IMR-90 (cell line): ENCODE measurements around the gene COL5A1. TPM values are rescaled to one million over a fixed set of nuclear protein-coding genes. Genes with fewer than 3 reads are reported as not detected.

Experiments used
- ATAC-seq: fragments of 200-7000 bp; cut with Tn5 transposase; 2 replicates; pipeline ENCODE4 v1.9.1; 2020; ENCODE audit warnings: low read depth, mild to moderate bottlenecking, moderate library complexity
- BruUV-seq: library from RNA; stranded (reverse); fragments of 400-500 nt; replicated peaks from 2 replicates; lab custom pipeline; 2021; lab: Mats Ljungman, UMichigan
- CTCF ChIA-PET: fragments of 300-600 bp; formaldehyde crosslinking; extraction: SDS; loops from one replicate; lab custom pipeline; 2021; ENCODE audit warnings: antibody characterized with exemption; lab: Yijun Ruan, JAX
- POLR2A ChIA-PET: fragments of 300-600 bp; sonication (Branson Sonifier 250); formaldehyde crosslinking; loops from one replicate; lab custom pipeline; 2022; ENCODE audit warnings: antibody characterized with exemption; ENCODE audit not compliant: unreplicated experiment; lab: Charles Lee
- DNase-seq: peaks from one replicate; pipeline ENCODE4 v3.0.0; 2013
- H2AFZ ChIP-seq: replicated peaks from 2 replicates; pipeline ENCODE3; 2013; ENCODE audit warnings: low read length, mild to moderate bottlenecking; ENCODE audit not compliant: poor library complexity
- H2AK5ac ChIP-seq: 2 replicates; pipeline ENCODE4 v1.6.1; 2013; ENCODE audit warnings: low read depth, low read length, inconsistent platforms
- H2AK9ac ChIP-seq: replicated peaks from 2 replicates; pipeline ENCODE3; 2013; ENCODE audit warnings: mild to moderate bottlenecking, low read depth, low read length, moderate library complexity; ENCODE audit not compliant: poor library complexity
- H2BK120ac ChIP-seq: 2 replicates; pipeline ENCODE4 v1.6.1; 2013; ENCODE audit warnings: low read depth, low read length, inconsistent platforms
- H2BK15ac ChIP-seq: 3 replicates; pipeline ENCODE4 v1.6.1; 2013; ENCODE audit warnings: low read depth, low read length, inconsistent platforms
- H2BK20ac ChIP-seq: 2 replicates; pipeline ENCODE4 v1.6.1; 2013; ENCODE audit warnings: low read depth, mild to moderate bottlenecking, inconsistent platforms, low read length, moderate library complexity
- H2BK5ac ChIP-seq: 2 replicates; pipeline ENCODE4 v1.6.1; 2013; ENCODE audit warnings: mild to moderate bottlenecking, low read depth, low read length, inconsistent platforms; ENCODE audit not compliant: poor library complexity, severe bottlenecking
- H3K14ac ChIP-seq: replicated peaks from 2 replicates; pipeline ENCODE4 v1.6.1; 2013; ENCODE audit warnings: low read depth, low read length, inconsistent platforms
- H3K18ac ChIP-seq: 2 replicates; pipeline ENCODE4 v1.6.1; 2013; ENCODE audit warnings: low read depth, low read length, control low read depth
- H3K23ac ChIP-seq: 2 replicates; pipeline ENCODE4 v1.6.1; 2013; ENCODE audit warnings: low read depth, low read length, inconsistent platforms
- H3K27ac ChIP-seq: 2 replicates; pipeline ENCODE4 v1.5.1; 2013; ENCODE audit warnings: mild to moderate bottlenecking, control low read depth, low read length; ENCODE audit not compliant: insufficient read depth
- H3K27me3 ChIP-seq: 2 replicates; pipeline ENCODE4 v1.6.1; 2013; ENCODE audit warnings: low read length; ENCODE audit not compliant: control insufficient read depth, insufficient read depth
- H3K36me3 ChIP-seq: 2 replicates; pipeline ENCODE4 v1.6.1; 2013; ENCODE audit warnings: low read length, mixed read lengths; ENCODE audit not compliant: control insufficient read depth, insufficient read depth
- H3K4ac ChIP-seq: 2 replicates; pipeline ENCODE4 v1.6.1; 2013; ENCODE audit warnings: low read depth, low read length, inconsistent platforms
- H3K4me1 ChIP-seq: 2 replicates; pipeline ENCODE4 v1.6.1; 2013; ENCODE audit warnings: low read length, mixed read lengths; ENCODE audit not compliant: control insufficient read depth, insufficient read depth
- H3K4me2 ChIP-seq: 2 replicates; pipeline ENCODE4 v1.6.1; 2013; ENCODE audit warnings: low read depth, mild to moderate bottlenecking, control low read depth, low read length, moderate library complexity
- H3K4me3 ChIP-seq: 2 replicates; pipeline ENCODE4 v1.5.1; 2013; ENCODE audit warnings: low read depth, mild to moderate bottlenecking, control low read depth, low read length, moderate library complexity; ENCODE audit not compliant: insufficient read depth
- H3K56ac ChIP-seq: 2 replicates; pipeline ENCODE4 v1.6.1; 2013; ENCODE audit warnings: low read length, inconsistent platforms; ENCODE audit not compliant: insufficient read depth; ENCODE audit errors: extremely low read depth
- H3K79me1 ChIP-seq, 2 experiments: 2 replicates each; pipeline ENCODE4 v1.6.1; 2013; ENCODE audit warnings: low read length in 2 of 2, inconsistent platforms in 1 of 2, low read depth in 1 of 2
- H3K9ac ChIP-seq: 2 replicates; pipeline ENCODE4 v1.6.1; 2013; ENCODE audit warnings: low read depth, low read length, control low read depth
- H3K9me1 ChIP-seq: 2 replicates; pipeline ENCODE4 v1.6.1; 2013; ENCODE audit warnings: low read length, inconsistent platforms; ENCODE audit not compliant: insufficient read depth
- H3K9me3 ChIP-seq: 2 replicates; pipeline ENCODE4 v1.6.1; 2013; ENCODE audit warnings: low read length; ENCODE audit not compliant: control insufficient read depth, insufficient read depth
- H4K20me1 ChIP-seq: 2 replicates; pipeline ENCODE4 v1.6.1; 2013; ENCODE audit warnings: low read length, inconsistent platforms; ENCODE audit not compliant: insufficient read depth
- H4K5ac ChIP-seq: 2 replicates; pipeline ENCODE4 v1.6.1; 2013; ENCODE audit warnings: mild to moderate bottlenecking, low read depth, low read length, control low read depth
- H4K8ac ChIP-seq, 2 experiments: 2 replicates each; pipeline ENCODE4 v1.6.1; 2013; ENCODE audit warnings: low read depth in 2 of 2, low read length in 2 of 2, control low read depth in 1 of 2, inconsistent platforms in 1 of 2
- H4K91ac ChIP-seq: 2 replicates; pipeline ENCODE4 v1.6.1; 2013; ENCODE audit warnings: low read depth, low read length, inconsistent platforms; ENCODE audit not compliant: insufficient read depth
- BHLHE40 ChIP-seq: fragments of 150-350 bp; IDR thresholded peaks from 2 replicates; pipeline ENCODE4 v1.6.1; 2016; ENCODE audit warnings: mild to moderate bottlenecking, low read depth, low read length
- CEBPB ChIP-seq: IDR thresholded peaks from 2 replicates; pipeline ENCODE4 v1.6.1; 2012; ENCODE audit warnings: low read depth, low read length, improper control_type of control experiment
- FOS ChIP-seq: fragments of 150-350 bp; IDR thresholded peaks from 2 replicates; pipeline ENCODE4 v1.6.1; 2016; ENCODE audit warnings: low read depth, low read length
- NFE2L2 ChIP-seq: fragments of 150-350 bp; IDR thresholded peaks from 2 replicates; pipeline ENCODE4 v1.6.1; 2016; ENCODE audit warnings: low read depth, mild to moderate bottlenecking, low read length
- POLR2A ChIP-seq: IDR thresholded peaks from 2 replicates; pipeline ENCODE4 v1.6.1; 2012; ENCODE audit warnings: mild to moderate bottlenecking, low read depth, low read length
- RCOR1 ChIP-seq: IDR thresholded peaks from 2 replicates; pipeline ENCODE4 v1.6.1; 2012; ENCODE audit warnings: mild to moderate bottlenecking, low read length, improper control_type of control experiment; ENCODE audit not compliant: insufficient replicate concordance
- RFX5 ChIP-seq: IDR thresholded peaks from 2 replicates; pipeline ENCODE4 v1.8.0; 2012; ENCODE audit warnings: low read depth, mild to moderate bottlenecking, low read length, moderate library complexity
- SMC3 ChIP-seq: fragments of 150-350 bp; IDR thresholded peaks from 2 replicates; pipeline ENCODE4 v1.6.1; 2016; ENCODE audit warnings: low read depth, mild to moderate bottlenecking, antibody characterized with exemption, low read length, moderate library complexity
- WGBS, 2 experiments: methylation state at CpG; one replicate each; pipeline versions ENCODE4 v1.1.5 to v1.1.7; 2013; ENCODE audit warnings: missing lambda C conversion rate in 2 of 2; ENCODE audit not compliant: insufficient read length in 1 of 2; ENCODE audit errors: extremely low coverage in 2 of 2; 5-methylcytosine and 5-hydroxymethylcytosine counted together
- dilution Hi-C: fragments of 300-500 bp; cut with HindIII; formaldehyde crosslinking; loops from one replicate; pipeline ENCODE4 v1.14.3; 2018; ENCODE audit warnings: low sequenced_read_pairs; ENCODE audit not compliant: unreplicated experiment
- in situ Hi-C: fragments of 300-500 bp; cut with MboI; formaldehyde crosslinking; loops from 3 replicates; pipeline ENCODE4 v1.14.3; 2019; ENCODE audit warnings: low sequenced_read_pairs, inconsistent platforms, mixed read lengths
- intact Hi-C: fragments of 100-400 bp; cut with micrococcal nuclease; formaldehyde crosslinking; loops from 2 replicates; pipeline ENCODE4 v1.10.0; 2022
- polyA plus RNA-seq, 3 experiments: library from polyadenylated mRNA; depleted of rRNA; stranded (reverse); fragments of >200 nt; gene quantifications; 2 replicates each; pipeline ENCODE4 v1.2.3, GENCODE V29; 2012; ENCODE audit warnings: low replicate concordance in 1 of 3
- total RNA-seq: library from RNA; depleted of rRNA; stranded (reverse); fragments of >200 nt; gene quantifications from 2 replicates; pipeline ENCODE4 v1.2.3, GENCODE V29; 2012
- TF ChIP-seq, protein P1 (sequence below): fragments of 150-350 bp; IDR thresholded peaks from 2 replicates; pipeline ENCODE4 v1.6.1; 2017; ENCODE audit warnings: mild to moderate bottlenecking, antibody characterized with exemption, low read length, low read depth
- TF ChIP-seq, protein P2 (sequence below): fragments of 150-350 bp; IDR thresholded peaks from 2 replicates; pipeline ENCODE4 v1.6.1; 2016; ENCODE audit warnings: low read depth, mild to moderate bottlenecking, low read length, moderate library complexity, borderline replicate concordance

COL5A1 gene
- total and polyA plus RNA-seq, 2 of the 4 experiments (the other 2 are of a cell fraction) = 19.2 to 173 TPM

DNA sequence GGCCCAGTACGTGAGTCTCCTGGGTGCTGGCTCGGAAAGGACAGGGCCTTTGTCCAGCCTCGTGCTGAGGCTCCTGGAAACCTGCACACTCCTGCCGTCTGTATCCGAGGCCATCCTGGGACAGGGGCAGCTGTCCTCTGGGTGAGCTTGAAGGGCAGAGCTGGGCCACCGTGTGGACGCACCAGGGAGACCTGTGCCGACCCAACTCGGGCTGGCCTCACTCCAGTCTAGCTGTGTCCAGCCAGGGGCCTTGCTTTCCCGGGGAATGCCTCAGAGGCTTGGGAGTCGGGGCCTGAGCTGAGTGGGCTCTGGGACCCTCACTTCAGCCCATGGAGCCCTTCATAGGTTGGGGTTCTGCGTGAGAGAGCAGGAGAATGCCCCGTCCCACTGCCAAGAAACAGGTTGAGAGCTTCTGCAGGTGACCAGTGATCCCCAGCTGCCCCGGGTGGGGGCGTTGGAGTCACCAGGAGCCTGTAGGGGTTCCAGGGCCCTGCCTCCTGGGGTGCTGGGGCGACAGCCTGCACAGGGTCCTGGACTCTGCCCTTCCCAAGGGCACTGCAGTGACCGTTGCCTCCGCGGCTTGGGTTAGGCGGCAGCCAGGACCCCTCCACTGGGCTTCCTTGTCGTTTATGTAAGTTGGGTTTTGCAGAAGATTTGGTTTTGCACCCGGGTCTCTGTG is 60.1 kb downstream of the COL5A1 start:
- H3K4me2 ChIP-seq = no peak overlapping the region
- CTCF ChIA-PET = no interaction called here
- in situ Hi-C loops = no loop called here

More for the DNA sequence above, 60.1 kb downstream of the COL5A1 start:
- Histone ChIP-seq H2BK20ac (no peak overlapping the region), H3K4me1 (peaks cover 15% of the 10 kb centered on the region), H2AK9ac (no peak overlapping the region), H3K18ac (no peak overlapping the region), H4K91ac (no peak overlapping the region), H3K4me3 (no peak overlapping the region), H2BK120ac (no peak overlapping the region), H2AK5ac (no peak overlapping the region), H3K56ac (no peak overlapping the region), H2AFZ (no peak overlapping the region), H2BK5ac (no peak overlapping the region), H3K79me1 (peaks cover 35 to 93% of the 10 kb centered on the region in 2 experiments), H3K14ac (no peak overlapping the region), H4K5ac (no peak overlapping the region), H4K20me1 (peaks cover 95% of the 10 kb centered on the region), H2BK15ac (no peak overlapping the region), H3K4ac (no peak overlapping the region), H3K36me3 (peaks cover 65% of the 10 kb centered on the region), H3K9ac (no peak overlapping the region), H3K27me3 (no peaks in the 10 kb centered on the region), H3K27ac (no peak overlapping the region), H4K8ac (no peak overlapping the region), H3K9me3 (no peaks in the 10 kb centered on the region), H3K9me1 (peaks cover 4% of the 10 kb centered on the region), H3K23ac (no peak overlapping the region)
- DNase-seq (no peak), ATAC-seq (no peak)
- intact Hi-C loops (no loop called here), dilution Hi-C loops (no loop called here)
- WGBS, 2 experiments = 95% methylated on average over 9 of the region's 22 CpGs; no CpG with 5 or more reads in 1 of the 2 experiments
- POLR2A ChIA-PET = no interaction called here
- no TSS peak for BruUV-seq
- TF ChIP-seq NFE2L2 = no peak
- TF ChIP-seq POLR2A = no peak
- no peak for TF ChIP-seq SMC3
- TF ChIP-seq RCOR1 = no peak
- no peak for TF ChIP-seq FOS
- no peak for TF ChIP-seq BHLHE40
- no peak for TF ChIP-seq RFX5
- TF ChIP-seq, protein P1, sequence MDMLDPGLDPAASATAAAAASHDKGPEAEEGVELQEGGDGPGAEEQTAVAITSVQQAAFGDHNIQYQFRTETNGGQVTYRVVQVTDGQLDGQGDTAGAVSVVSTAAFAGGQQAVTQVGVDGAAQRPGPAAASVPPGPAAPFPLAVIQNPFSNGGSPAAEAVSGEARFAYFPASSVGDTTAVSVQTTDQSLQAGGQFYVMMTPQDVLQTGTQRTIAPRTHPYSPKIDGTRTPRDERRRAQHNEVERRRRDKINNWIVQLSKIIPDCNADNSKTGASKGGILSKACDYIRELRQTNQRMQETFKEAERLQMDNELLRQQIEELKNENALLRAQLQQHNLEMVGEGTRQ = no peak
- TF ChIP-seq CEBPB = no peak
- TF ChIP-seq, protein P2, sequence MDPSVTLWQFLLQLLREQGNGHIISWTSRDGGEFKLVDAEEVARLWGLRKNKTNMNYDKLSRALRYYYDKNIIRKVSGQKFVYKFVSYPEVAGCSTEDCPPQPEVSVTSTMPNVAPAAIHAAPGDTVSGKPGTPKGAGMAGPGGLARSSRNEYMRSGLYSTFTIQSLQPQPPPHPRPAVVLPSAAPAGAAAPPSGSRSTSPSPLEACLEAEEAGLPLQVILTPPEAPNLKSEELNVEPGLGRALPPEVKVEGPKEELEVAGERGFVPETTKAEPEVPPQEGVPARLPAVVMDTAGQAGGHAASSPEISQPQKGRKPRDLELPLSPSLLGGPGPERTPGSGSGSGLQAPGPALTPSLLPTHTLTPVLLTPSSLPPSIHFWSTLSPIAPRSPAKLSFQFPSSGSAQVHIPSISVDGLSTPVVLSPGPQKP = no peak
